Colonic mucosa (tissue), 4 donors: ENCODE measurements around the gene C16orf90. TPM values are rescaled to one million over a fixed set of nuclear protein-coding genes. Genes with fewer than 3 reads are reported as not detected.
"Not testable (repeated sequence)": the region's sequence is repeated elsewhere in the genome, so short reads cannot be mapped to it uniquely, and the experiment has no call there.

ENCODE experiments used
- DNase-seq: peaks from one replicate; pipeline ENCODE4 v3.0.0-alpha.2; 2020
- H3K27ac ChIP-seq: fragments of 200-600 bp; one replicate; pipeline ENCODE4 v1.8.0; 2021
- H3K27me3 ChIP-seq: fragments of 200-600 bp; one replicate; pipeline ENCODE4 v1.8.0; 2021
- H3K36me3 ChIP-seq: fragments of 200-600 bp; one replicate; pipeline ENCODE4 v1.8.0; 2021
- H3K4me1 ChIP-seq: fragments of 200-600 bp; one replicate; pipeline ENCODE4 v1.8.0; 2021; ENCODE audit warnings: mild to moderate bottlenecking
- H3K4me3 ChIP-seq: fragments of 200-600 bp; one replicate; pipeline ENCODE4 v1.8.0; 2021
- H3K9ac ChIP-seq, 2 donors: one replicate each; pipeline ENCODE4 v1.7.0; 2013; ENCODE audit warnings: control low read depth in 2 of 2, low read depth in 2 of 2, low read length in 2 of 2
- H3K9me3 ChIP-seq: fragments of 200-600 bp; one replicate; pipeline ENCODE4 v1.8.0; 2021
- intact Hi-C: fragments of 100-400 bp; cut with DNase I; formaldehyde crosslinking; loops from one replicate; pipeline ENCODE4 v1.14.1; 2022
- total RNA-seq, 2 donors: library from RNA; stranded (reverse); fragmentation: NEBNext Ultra II Directional in 1 of 2; extraction: Animal tissue kit (Norgen Biotek cat#: 25700) in 1 of 2; gene quantifications; one replicate each; pipeline ENCODE4 v1.2.1, GENCODE V29; 2021
- TF ChIP-seq, protein P1 (sequence below): fragments of 200-600 bp; IDR thresholded peaks from one replicate; pipeline ENCODE4 v1.8.0; 2022; ENCODE audit warnings: antibody characterized with exemption, mild to moderate bottlenecking
- donor health status: healthy.
- donor health status: DM: no; HTN: no; CAD: no.
- donor health status: DM: no; HTN: no; CAD: no.

The C16orf90 gene
- total RNA-seq, 2 donors from 2014 or later, result not detected

DNA sequence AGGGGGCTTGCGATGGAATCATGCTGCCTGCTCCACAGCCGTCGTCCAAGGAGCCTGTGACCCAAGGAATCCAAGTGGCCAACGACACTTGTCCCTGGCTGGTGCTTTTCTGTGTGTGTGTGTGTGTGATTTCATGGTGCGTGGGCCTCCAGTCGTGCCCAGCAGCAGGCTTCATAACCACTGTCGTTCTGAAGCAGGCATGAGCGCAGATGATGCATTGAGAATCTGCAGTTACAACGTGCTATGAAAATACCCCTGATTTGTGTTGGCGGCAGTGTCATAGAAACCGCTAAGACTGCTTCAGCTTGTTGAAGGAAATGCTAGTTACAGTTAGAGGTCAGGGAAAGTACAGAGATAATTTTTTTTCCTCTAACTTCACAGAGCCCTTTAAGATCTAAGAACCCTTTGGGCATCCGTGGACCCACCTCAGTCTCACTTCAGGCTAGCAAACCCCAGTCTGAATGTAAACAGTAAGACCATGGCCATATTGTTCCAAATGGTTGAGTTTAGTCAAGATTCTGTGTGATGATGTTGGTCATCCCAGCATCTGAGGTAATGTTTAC is 15.6 kb downstream of the C16orf90 start:
- DNase-seq, result no peak
- H3K9ac ChIP-seq, result no peak overlapping the region
- intact Hi-C loops, result no loop called here
- no peak overlapping the region for H3K4me3 ChIP-seq
- H3K36me3 ChIP-seq, result peaks cover 30% of the 10 kb centered on the region
- H3K9me3 ChIP-seq, result no peaks in the 10 kb centered on the region
- TF ChIP-seq, protein P1, sequence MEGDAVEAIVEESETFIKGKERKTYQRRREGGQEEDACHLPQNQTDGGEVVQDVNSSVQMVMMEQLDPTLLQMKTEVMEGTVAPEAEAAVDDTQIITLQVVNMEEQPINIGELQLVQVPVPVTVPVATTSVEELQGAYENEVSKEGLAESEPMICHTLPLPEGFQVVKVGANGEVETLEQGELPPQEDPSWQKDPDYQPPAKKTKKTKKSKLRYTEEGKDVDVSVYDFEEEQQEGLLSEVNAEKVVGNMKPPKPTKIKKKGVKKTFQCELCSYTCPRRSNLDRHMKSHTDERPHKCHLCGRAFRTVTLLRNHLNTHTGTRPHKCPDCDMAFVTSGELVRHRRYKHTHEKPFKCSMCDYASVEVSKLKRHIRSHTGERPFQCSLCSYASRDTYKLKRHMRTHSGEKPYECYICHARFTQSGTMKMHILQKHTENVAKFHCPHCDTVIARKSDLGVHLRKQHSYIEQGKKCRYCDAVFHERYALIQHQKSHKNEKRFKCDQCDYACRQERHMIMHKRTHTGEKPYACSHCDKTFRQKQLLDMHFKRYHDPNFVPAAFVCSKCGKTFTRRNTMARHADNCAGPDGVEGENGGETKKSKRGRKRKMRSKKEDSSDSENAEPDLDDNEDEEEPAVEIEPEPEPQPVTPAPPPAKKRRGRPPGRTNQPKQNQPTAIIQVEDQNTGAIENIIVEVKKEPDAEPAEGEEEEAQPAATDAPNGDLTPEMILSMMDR, result no peak
- H3K27ac ChIP-seq, result no peak overlapping the region
- H3K27me3 ChIP-seq, result no peaks in the 10 kb centered on the region
- H3K4me1 ChIP-seq, result peaks cover 16% of the 10 kb centered on the region

DNA sequence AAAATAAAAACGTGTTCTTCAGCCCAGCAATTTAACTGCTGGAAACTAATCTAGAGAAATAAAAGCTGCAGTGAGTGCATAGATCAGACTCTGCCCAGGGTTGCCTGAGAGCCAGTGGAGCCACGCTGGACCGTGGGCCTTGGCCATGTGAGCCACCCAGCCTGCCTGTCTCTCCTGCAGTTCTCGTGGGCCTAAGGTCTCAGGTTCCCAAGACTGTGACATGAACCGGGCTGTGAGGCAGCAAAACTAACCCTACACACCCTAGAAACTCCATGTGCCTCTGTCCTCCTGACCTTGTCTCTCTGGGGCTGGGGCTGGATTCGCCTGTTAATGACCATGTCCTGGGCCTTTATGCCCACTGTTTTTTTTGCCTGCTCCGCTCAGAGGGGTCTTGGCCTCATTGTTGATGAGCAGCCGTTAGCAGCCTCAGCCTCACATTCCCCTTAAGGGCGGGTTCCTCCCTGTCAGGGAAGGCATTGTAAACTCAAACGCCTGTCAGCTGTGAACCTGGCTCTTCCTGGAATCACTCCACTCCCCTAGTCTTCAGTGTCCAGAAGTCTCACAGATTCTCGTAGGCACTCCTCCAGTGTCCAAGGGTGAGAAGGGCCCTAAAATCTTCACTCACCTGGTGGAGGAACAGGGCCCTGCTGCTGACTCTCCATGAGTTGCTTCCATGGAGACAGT is 16.9 kb downstream of the C16orf90 start:
- no peaks in the 10 kb centered on the region for H3K27me3 ChIP-seq
- H3K4me3 ChIP-seq, result no peak overlapping the region
- H3K27ac ChIP-seq, result no peak overlapping the region
- intact Hi-C loops, result no loop called here
- H3K9ac ChIP-seq, result no peak overlapping the region
- H3K36me3 ChIP-seq, result peaks cover 19% of the 10 kb centered on the region
- DNase-seq, result peak; percentile 42
- TF ChIP-seq, protein P1, result no peak
- peaks cover 22% of the 10 kb centered on the region for H3K4me1 ChIP-seq
- no peaks in the 10 kb centered on the region for H3K9me3 ChIP-seq

DNA sequence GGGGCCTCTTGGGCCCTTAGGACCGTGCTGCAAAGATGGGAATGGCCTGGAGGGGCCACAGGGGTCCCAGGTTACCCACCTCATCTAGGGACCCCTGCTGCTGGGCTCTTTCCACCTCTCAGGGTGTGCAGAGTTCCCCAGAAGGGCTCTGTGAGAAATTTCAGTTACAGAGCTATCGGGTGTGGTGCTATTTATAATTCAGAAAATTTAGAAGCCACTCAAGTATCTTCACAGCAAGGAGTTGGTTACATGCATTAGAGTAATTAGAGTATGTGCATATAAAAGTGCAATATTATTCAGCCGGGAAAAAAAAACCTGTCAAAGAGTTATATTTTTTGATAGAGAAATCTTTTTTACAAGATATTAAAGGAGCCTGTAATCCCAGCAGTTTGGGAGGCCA is 18.9 kb downstream of the C16orf90 start:
- H3K36me3 ChIP-seq, result no peaks in the 10 kb centered on the region

DNA sequence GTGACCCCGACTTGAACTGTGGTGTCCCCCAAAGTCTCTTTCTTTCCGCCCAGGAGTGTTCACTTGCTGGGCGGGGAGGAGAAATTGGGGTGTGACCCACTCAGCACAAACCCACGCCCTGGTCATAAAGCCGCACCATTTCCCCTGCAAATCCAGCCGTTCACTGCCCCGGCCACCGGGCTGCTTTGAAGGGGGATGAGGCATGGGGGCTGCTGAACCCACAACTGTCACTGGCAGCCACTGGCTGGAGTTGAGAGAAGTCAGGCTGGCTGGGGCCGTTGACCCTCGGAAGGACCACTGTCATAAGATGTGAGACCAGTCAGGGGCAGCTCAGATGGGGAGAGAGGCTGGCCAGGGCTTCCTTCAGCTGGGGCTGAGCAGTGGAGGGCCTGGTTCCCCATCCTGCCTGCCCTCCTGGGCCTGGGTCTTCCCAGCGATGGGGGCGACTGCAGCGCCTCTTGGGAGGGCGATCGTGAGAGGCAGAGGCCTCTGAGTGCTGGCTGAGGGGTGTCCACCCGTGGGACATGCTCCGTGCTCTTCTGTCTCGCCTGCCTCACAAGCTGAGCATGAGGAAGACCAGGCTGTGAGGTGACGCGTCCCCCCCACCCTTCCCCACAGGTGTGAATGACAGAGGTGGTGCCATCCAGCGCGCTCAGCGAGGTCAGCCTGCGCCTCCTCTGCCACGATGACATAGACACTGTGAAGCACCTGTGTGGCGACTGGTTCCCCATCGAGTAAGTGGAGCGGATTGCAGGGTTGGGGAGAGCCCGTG is 19.5 kb downstream of the C16orf90 start:
- no peak overlapping the region for H3K4me3 ChIP-seq
- H3K9me3 ChIP-seq, result no peaks in the 10 kb centered on the region
- H3K27ac ChIP-seq, result no peak overlapping the region
- peak; percentile 66 for DNase-seq
- no peak overlapping the region for H3K9ac ChIP-seq
- no peaks in the 10 kb centered on the region for H3K36me3 ChIP-seq
- TF ChIP-seq, protein P1, result no peak
- peaks cover 22% of the 10 kb centered on the region for H3K4me1 ChIP-seq
- no peaks in the 10 kb centered on the region for H3K27me3 ChIP-seq
- intact Hi-C loops, result no loop called here

More for the DNA sequence above, 18.9 kb downstream of the C16orf90 start:
- H3K27me3 ChIP-seq, result no peaks in the 10 kb centered on the region
- no peak overlapping the region for H3K4me3 ChIP-seq
- no peaks in the 10 kb centered on the region for H3K9me3 ChIP-seq
- TF ChIP-seq, protein P1, result no peak
- H3K9ac ChIP-seq, result no peak overlapping the region
- H3K4me1 ChIP-seq, result peaks cover 22% of the 10 kb centered on the region
- DNase-seq, result no peak
- intact Hi-C loops, result no loop called here
- no peak overlapping the region for H3K27ac ChIP-seq

DNA sequence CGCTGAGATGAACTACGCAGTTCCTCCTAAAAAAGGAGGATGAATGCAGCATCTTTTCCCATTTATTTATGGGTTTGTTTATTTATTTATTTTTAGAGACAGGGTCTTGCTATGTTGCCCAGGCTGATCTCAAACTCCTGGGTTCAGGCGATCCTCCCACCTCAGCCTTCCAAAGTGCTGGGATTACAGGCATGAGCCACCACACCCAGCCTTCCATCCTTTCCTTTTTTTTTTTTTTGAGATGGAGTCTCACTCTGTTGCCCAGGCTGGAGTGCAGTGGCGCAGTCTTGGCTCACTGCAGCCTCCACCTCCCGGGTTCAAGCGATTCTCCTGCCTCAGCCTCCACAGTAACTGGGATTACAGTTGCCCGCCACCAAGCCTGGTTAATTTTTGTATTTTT is 20.4 kb downstream of the C16orf90 start:
- H3K27ac ChIP-seq, H3K27me3 ChIP-seq, H3K9me3 ChIP-seq, H3K36me3 ChIP-seq, H3K9ac ChIP-seq, DNase-seq, intact Hi-C loops, H3K4me3 ChIP-seq: not testable (repeated sequence)
- peaks cover 22% of the 10 kb centered on the region for H3K4me1 ChIP-seq
